Esophagus (tissue), 2 donors: ENCODE results near the gene GPD2. TPM values are rescaled to one million over a fixed set of nuclear protein-coding genes. Genes with fewer than 3 reads are reported as not detected.
"Not testable (repeated sequence)": the region's sequence is repeated elsewhere in the genome, so short reads cannot be mapped to it uniquely, and the experiment has no call there.

Experiments used
- H3K27ac ChIP-seq, 2 donors: one replicate each; pipeline ENCODE4 v1.5.1; 2013; ENCODE audit warnings: low read depth in 2 of 2, mild to moderate bottlenecking in 2 of 2, inconsistent platforms in 1 of 2, low read length in 1 of 2, moderate library complexity in 1 of 2
- H3K27me3 ChIP-seq, 2 donors: one replicate each; pipeline ENCODE4 v1.6.1; 2013; ENCODE audit warnings: low read length in 2 of 2, control low read depth in 1 of 2, mild to moderate bottlenecking in 1 of 2; ENCODE audit not compliant: insufficient read depth in 2 of 2, control insufficient read depth in 1 of 2
- H3K36me3 ChIP-seq, 2 donors: one replicate each; pipeline ENCODE4 v1.6.1; 2013; ENCODE audit warnings: low read length in 1 of 2; ENCODE audit not compliant: control insufficient read depth in 2 of 2, insufficient read depth in 2 of 2
- H3K4me1 ChIP-seq, 2 donors: one replicate each; pipeline ENCODE4 v1.6.1; 2013; ENCODE audit warnings: low read length in 1 of 2; ENCODE audit not compliant: control insufficient read depth in 2 of 2, insufficient read depth in 2 of 2
- H3K4me3 ChIP-seq, 2 donors: one replicate each; pipeline ENCODE4 v1.5.1; 2013; ENCODE audit warnings: low read length in 2 of 2, mild to moderate bottlenecking in 2 of 2, low read depth in 1 of 2, moderate library complexity in 1 of 2
- H3K9me3 ChIP-seq, 2 donors: one replicate each; pipeline ENCODE4 v1.6.1; 2013; ENCODE audit warnings: mild to moderate bottlenecking in 2 of 2, low read depth in 1 of 2, low read length in 1 of 2, moderate library complexity in 1 of 2; ENCODE audit not compliant: control insufficient read depth in 2 of 2, insufficient read depth in 1 of 2
- WGBS, 2 donors: extraction: QIAGEN DNeasy Blood & Tissue Kit; methylation state at CpG; one replicate each; pipeline ENCODE4 v1.1.7; 2013; 5-methylcytosine and 5-hydroxymethylcytosine counted together
- polyA plus RNA-seq, 2 donors: library from polyadenylated mRNA; stranded (reverse); fragments of 200-250 nt; gene quantifications; one replicate each; pipeline ENCODE4 v1.2.3, GENCODE V29; 2013
- donor health status: healthy with polysubstance abuse.
- donor health status: Bipolar disorder and iron deficiency.

GPD2 gene
- polyA plus RNA-seq, 2 donors: 16.4 to 22.2 TPM

- Histone ChIP-seq H3K4me1 (peaks cover 0 to 3% of the 10 kb centered on the region in 2 donors), H3K27ac (no peak overlapping the region), H3K36me3 (no peaks in the 10 kb centered on the region), H3K27me3 (no peaks in the 10 kb centered on the region), H3K4me3 (no peak overlapping the region), H3K9me3 (no peaks in the 10 kb centered on the region)
- WGBS, 2 donors: 94 to 97% methylated on average over 2 of the region's 2 CpGs
Measured at GRCh38 chr2:156486614-156487013, 50.4 kb downstream of the GPD2 start.

GRCh38 chr2:156489195-156489594, 53.0 kb downstream of the GPD2 start:
- no peak overlapping the region for H3K27ac ChIP-seq
- no peaks in the 10 kb centered on the region for H3K36me3 ChIP-seq
- 94 to 97% methylated on average over 1 of the region's 1 CpG for WGBS, 2 donors
- H3K27me3 ChIP-seq: no peaks in the 10 kb centered on the region
- no peak overlapping the region for H3K4me3 ChIP-seq
- H3K9me3 ChIP-seq: no peaks in the 10 kb centered on the region
- H3K4me1 ChIP-seq: peaks cover 0 to under 1% of the 10 kb centered on the region in 2 donors

DNA sequence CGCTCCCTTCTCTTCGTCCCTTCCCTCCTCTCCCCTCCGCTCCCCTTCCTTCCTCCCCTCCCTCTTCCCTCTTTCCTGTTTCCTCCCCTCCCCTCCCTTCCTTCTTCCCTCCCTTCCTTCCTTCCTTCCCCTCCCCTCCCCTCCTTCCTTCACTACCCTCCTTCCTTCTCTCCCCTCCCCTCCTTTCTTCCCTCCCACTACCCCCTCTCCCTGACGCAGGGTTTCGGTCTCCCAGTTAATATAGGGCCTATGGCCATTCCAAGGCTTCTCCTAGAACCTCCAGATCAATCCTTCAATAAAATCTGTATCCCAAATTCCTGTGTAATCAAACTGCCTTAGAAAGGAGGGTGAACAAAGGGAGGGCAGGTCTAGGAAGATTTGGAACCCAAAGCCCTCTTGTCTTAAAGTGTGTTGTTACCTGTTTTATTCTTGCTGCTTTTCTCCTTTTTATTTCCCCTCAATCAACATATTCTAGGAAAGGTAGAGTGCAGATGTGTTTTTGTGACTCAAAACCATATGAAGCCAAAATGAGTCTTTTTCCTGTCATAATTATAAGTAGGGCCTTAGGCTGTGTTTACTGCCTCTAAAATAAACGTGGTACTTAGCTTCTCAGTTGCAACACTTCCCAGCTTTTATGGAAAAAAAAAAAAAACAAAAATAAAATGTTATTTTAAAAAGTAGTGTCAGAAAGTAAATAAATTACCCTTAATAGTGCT, 53.7 kb downstream of the GPD2 start:
- H3K36me3 ChIP-seq: no peaks in the 10 kb centered on the region
- H3K9me3 ChIP-seq: no peaks in the 10 kb centered on the region
- no peak overlapping the region for H3K27ac ChIP-seq
- H3K27me3 ChIP-seq: no peaks in the 10 kb centered on the region
- whole genome bisulfite sequencing, 2 donors: 69 to 74% methylated on average over 5 of the region's 6 CpGs
- H3K4me3 ChIP-seq: no peak overlapping the region
- no peaks in the 10 kb centered on the region for H3K4me1 ChIP-seq

- Histone ChIP-seq H3K4me1 (no peaks in the 10 kb centered on the region), H3K4me3 (no peak overlapping the region), H3K27me3 (no peaks in the 10 kb centered on the region), H3K27ac (no peak overlapping the region), H3K9me3 (no peaks in the 10 kb centered on the region), H3K36me3 (no peaks in the 10 kb centered on the region)
- 94 to 97% methylated on average over 1 of the region's 1 CpG for WGBS, 2 donors
Measured at GRCh38 chr2:156490466-156490840, 54.3 kb downstream of the GPD2 start.

- Histone ChIP-seq H3K4me1 (no peaks in the 10 kb centered on the region), H3K36me3 (no peaks in the 10 kb centered on the region), H3K9me3 (no peaks in the 10 kb centered on the region), H3K27me3 (no peaks in the 10 kb centered on the region), H3K4me3 (no peak overlapping the region), H3K27ac (no peak overlapping the region)
- WGBS, 2 donors: 54 to 64% methylated on average over 2 of the region's 2 CpGs
Measured at GRCh38 chr2:156491176-156491575, 55.0 kb downstream of the GPD2 start.

GRCh38 chr2:156492979-156493378, 56.8 kb downstream of the GPD2 start:
- Histone ChIP-seq H3K27ac (no peak overlapping the region), H3K4me3 (no peak overlapping the region), H3K36me3 (no peaks in the 10 kb centered on the region), H3K27me3 (no peaks in the 10 kb centered on the region), H3K4me1 (no peaks in the 10 kb centered on the region), H3K9me3 (no peaks in the 10 kb centered on the region)

DNA sequence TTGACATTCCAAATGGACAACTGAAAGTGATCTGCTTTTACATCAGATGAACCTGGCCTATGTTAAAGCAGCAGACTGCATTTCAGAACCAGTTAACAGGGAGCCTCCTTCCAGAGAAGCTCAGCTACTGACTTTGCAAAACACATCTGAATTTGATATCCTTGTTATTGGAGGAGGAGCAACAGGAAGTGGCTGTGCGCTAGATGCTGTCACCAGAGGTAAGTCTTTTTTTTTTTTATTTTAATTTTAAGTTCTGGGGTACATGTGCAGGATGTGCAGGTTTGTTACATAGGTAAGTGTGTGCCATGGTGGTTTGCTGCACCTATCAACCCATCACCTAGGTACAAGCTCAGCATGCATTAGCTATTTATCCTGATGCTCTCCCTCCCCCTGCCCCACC, 59.8 kb downstream of the GPD2 start:
- H3K4me1 ChIP-seq, H3K27ac ChIP-seq, H3K36me3 ChIP-seq, H3K9me3 ChIP-seq, H3K27me3 ChIP-seq, H3K4me3 ChIP-seq: not testable (repeated sequence)
- WGBS, 2 donors: 82 to 100% methylated on average over 1 of the region's 1 CpG

DNA sequence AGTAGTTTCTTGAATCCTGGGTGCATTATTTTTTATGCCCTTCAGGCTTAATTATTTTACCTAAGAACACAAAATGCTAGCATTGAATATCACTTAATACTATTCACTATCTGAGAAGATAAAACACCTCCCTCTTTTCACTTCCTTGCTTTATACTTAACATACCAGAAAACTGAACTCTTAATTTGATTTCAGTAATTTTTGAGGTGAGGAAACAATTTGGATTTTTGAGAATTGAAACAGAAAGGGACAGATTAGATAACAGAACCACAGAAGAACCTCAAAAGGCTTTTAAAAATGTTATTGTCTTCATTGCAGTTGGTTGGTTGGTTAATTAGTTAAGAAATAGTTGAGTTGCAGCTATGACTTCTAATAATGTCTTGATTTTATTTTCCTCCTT, 69.5 kb downstream of the GPD2 start:
- H3K27ac ChIP-seq: no peak overlapping the region
- H3K27me3 ChIP-seq: no peaks in the 10 kb centered on the region
- peaks cover 0 to 2% of the 10 kb centered on the region in 2 donors for H3K36me3 ChIP-seq
- H3K4me1 ChIP-seq: no peaks in the 10 kb centered on the region
- H3K9me3 ChIP-seq: no peaks in the 10 kb centered on the region
- no peak overlapping the region for H3K4me3 ChIP-seq

DNA sequence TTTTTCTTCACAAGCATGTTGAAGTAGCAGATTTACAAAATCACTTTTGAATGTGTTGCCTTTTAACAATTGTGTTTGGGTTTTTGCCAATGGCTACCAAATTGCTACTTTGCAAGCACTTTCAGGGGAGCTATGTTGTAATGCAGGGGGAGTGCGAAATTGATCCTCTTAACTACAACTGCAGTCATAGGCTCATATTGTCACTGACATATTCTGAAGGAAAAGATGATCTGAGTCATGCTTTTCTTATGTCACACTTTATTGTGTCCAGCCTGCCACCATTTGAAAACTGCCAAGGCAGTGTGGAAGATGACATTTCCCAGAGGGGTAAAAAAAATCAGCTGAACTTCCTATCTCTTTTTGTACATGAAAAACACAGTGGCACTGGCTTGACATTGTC, 74.9 kb downstream of the GPD2 start:
- Histone ChIP-seq H3K4me1 (no peaks in the 10 kb centered on the region), H3K27ac (no peak overlapping the region), H3K36me3 (peaks cover 0 to 4% of the 10 kb centered on the region in 2 donors), H3K27me3 (no peaks in the 10 kb centered on the region), H3K4me3 (no peak overlapping the region), H3K9me3 (no peaks in the 10 kb centered on the region)
- WGBS, 2 donors: 93 to 95% methylated on average over 1 of the region's 1 CpG

- Histone ChIP-seq H3K27me3 (no peaks in the 10 kb centered on the region), H3K4me1 (no peaks in the 10 kb centered on the region), H3K4me3 (no peak overlapping the region), H3K27ac (no peak overlapping the region), H3K9me3 (no peaks in the 10 kb centered on the region), H3K36me3 (peaks cover 3 to 4% of the 10 kb centered on the region in 2 donors)
Measured at GRCh38 chr2:156511803-156512202, 75.6 kb downstream of the GPD2 start.
